G401.6 (cell line): Measurements from ENCODE around the gene TMEM143.
"Not testable (repeated sequence)": the region's sequence is repeated elsewhere in the genome, so short reads cannot be mapped to it uniquely, and the experiment has no call there.

Source experiments
- FAIRE-seq: peaks from 2 replicates; lab custom pipeline; 2012; peaks lifted over from hg19 to GRCh38; lab: Jason Lieb, UNC

The TMEM143 gene

DNA sequence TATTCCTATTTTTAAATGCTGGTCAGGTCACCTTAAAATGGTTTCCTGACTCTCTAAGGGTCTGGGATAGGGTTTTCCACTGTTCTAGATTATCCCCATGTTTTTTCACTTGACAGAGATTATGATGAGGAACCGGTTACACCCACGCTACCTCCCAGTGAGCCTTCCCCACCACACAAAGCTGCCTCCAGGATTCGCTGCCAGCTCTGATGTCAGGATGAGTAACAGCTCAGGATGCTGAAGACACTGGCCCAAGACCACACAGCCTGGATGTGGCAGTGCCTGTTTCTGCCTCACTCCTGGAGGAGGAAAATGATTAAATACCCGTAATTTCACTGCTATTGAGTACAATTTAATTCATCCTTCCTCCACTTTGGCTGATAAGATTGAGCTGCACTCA is 70.9 kb downstream of the TMEM143 start:
- FAIRE-seq = no peak

DNA sequence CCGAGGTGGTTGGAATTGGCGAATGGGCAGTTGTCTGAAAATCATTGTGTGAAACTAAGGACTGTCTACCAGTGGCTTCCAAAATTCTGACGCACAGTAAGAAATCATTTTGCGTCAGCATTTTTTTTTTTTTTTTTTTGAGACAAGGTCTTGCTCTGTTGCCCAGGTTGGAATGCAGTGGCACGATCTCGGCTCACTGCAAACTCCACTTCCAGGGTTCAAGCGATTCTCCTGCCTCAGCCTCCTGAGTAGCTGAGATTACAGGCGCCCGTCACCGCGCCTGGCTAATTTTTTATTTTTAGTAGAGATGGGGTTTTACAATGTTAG is 72.3 kb downstream of the TMEM143 start:
- FAIRE-seq = not testable (repeated sequence)

DNA sequence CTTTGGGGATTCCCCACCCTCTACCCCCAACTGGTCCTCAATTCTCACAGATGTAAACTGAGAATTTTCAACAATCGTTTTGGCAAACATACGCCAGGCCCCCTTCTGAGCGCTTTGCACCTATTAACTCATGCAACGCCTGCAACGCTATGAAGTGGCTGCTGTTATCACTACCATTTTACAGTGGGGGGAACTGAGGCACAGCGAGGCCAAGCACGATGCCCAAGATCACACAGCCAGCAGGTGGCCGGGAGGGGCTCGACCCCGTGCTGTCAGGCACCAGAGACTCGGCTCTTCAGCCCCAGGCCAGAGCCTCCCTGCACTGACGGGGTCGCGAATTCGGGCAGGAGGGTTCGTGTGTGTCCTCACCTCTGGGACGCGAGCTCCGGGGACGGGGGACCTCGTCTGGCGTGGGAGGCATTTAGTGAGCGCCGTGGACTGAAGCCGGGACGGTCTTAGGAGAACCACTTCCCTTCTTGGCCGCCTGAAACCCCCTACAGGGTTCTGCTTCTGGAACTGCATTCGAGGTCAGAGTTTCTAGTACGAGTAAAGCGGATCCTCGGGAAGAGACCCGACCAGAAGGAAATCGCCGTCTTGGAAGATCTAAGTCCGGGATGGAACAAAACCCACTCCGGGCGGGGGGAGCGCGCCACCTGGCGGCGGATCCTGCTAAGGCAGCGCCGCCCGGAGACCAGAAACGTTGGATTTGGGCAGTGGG is 72.8 kb downstream of the TMEM143 start:
- FAIRE-seq = peak; percentile 92

DNA sequence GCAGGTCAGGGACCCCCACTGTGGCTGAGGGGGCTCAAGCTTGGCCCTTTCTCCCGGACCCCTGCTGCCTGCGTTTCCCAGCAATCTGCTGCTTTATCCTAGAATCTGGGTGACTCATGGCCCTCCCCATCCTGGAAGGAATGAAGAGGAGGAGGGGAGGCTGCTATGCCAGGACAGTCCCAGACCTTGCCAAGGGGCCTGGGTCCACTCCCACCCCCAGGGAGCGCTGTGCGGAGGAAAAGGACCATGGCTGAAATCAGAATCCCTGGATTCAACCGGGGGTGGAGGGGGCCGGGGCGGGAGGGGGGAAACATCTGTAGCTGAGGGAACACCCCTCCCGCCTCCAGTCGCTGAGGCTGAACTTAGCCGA is 73.4 kb downstream of the TMEM143 start:
- FAIRE-seq = no peak

DNA sequence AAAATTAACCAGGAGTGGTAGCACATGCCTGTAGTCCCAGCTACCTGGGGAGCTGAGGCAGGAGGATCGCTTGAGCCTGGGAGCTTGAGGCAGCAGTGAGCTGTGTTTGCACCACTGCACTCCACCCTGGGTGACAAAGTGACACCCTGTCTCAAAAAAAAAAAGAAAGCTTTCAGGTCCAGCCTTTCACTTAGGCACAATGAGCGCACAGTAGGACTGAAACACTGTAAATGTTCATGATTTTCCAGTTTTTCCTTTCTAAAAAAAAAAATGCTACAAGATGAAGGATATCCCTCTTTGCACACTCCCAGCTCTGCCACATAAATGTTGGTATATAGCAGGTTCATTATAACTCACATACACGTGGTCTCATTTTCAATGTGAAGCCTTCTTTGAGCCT is 76.0 kb downstream of the TMEM143 start:
- FAIRE-seq = no peak

DNA sequence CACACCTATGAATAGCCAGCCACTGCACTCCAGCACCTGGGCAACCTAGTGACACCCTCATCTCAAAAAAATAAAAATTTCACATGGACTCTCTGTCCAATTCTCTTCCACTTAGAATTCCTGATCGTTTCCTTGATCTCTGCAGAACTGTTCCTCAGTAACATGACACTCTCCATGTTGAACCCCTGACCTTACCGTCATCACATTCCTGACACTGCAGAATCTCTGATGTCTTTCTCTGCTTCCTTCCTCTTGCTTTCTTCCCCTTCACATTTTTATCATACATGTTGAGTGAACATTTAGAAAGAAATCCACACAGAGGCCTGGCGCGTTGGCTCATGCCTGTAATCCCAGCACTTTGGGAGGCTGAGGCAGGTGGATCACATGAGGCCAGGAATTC is 78.8 kb downstream of the TMEM143 start:
- FAIRE-seq = no peak

DNA sequence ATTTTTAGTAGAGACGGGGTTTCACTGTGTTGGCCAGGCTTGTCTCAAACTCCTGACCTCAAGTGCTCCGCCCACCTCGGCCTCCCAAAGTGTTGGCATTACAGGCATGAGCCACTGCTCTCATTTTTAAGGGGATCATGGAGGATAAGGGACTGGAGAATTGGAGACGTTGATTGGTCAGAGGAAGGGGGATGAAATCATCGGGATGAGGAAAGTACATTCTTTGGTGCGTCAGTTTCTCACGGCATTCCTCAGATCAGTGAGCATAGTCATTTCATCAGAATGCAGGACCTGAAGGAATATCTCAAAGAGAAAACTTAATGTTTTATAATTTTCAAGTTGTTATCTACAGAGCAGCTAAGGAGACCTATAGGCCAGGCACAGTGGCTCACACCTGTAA is 79.8 kb downstream of the TMEM143 start:
- FAIRE-seq = no peak
